ENCODE measurements around the gene TCF7L1. TPM values are rescaled to one million over a fixed set of nuclear protein-coding genes. Genes with fewer than 3 reads are reported as not detected.

The TCF7L1 gene
- total RNA-seq, 1 donor from 2014 or later, result 30.8 TPM

GRCh38 chr2:85326406-85327159, 193.4 kb downstream of the TCF7L1 start:
- DNase-seq (ENCODE audit: low read depth) (no peak), FAIRE-seq (no peak)
- Histone ChIP-seq H3K79me2 (ENCODE audit: insufficient read depth, low read length) (peaks cover 55% of the 10 kb centered on the region), H4K20me1 (ENCODE audit: insufficient read depth, low read length) (peaks cover 55% of the 10 kb centered on the region), H3K27me3 (ENCODE audit: insufficient read depth, low read length) (no peaks in the 10 kb centered on the region), H3K9me3 (ENCODE audit: insufficient read depth, low read depth, low read length) (no peaks in the 10 kb centered on the region), H3K36me3 (ENCODE audit: insufficient read depth, low read length) (peaks cover 26% of the 10 kb centered on the region), H3K4me1 (ENCODE audit: insufficient read depth, low read length) (peaks cover 11% of the 10 kb centered on the region), H3K4me2 (ENCODE audit: low read length) (peak overlapping the region; percentile 89), H2AFZ (ENCODE audit: low read depth, low read length) (no peak overlapping the region), H3K9ac (ENCODE audit: low read length) (peak overlapping the region; percentile 97), H3K27ac (ENCODE audit: low read depth, low read length) (peak overlapping the region; percentile 96), H3K4me3 (ENCODE audit: insufficient read depth, low read depth, low read length) (peak overlapping the region; percentile 75)
- Mint-ChIP-seq H3K27me3 (ENCODE audit: low read depth, unreplicated experiment) (no peaks in the 10 kb centered on the region), H3K9me3 (ENCODE audit: unreplicated experiment) (no peaks in the 10 kb centered on the region), H3K36me3 (ENCODE audit: low read depth, unreplicated experiment) (peaks cover 21% of the 10 kb centered on the region), H3K27ac (ENCODE audit: unreplicated experiment) (peak overlapping the region; percentile 81), H3K4me1 (ENCODE audit: low read depth, unreplicated experiment) (peaks cover 25% of the 10 kb centered on the region), H3K4me3 (ENCODE audit: unreplicated experiment) (peak overlapping the region; percentile 99)
- TF ChIP-seq CTCF (IDR thresholded peaks at IDR 0.05; ENCODE audit: insufficient read depth, low read depth, low read length) (no peak), EZH2 (IDR thresholded peaks at IDR 0.05; ENCODE audit: insufficient read depth, low read length) (no peak)

DNA sequence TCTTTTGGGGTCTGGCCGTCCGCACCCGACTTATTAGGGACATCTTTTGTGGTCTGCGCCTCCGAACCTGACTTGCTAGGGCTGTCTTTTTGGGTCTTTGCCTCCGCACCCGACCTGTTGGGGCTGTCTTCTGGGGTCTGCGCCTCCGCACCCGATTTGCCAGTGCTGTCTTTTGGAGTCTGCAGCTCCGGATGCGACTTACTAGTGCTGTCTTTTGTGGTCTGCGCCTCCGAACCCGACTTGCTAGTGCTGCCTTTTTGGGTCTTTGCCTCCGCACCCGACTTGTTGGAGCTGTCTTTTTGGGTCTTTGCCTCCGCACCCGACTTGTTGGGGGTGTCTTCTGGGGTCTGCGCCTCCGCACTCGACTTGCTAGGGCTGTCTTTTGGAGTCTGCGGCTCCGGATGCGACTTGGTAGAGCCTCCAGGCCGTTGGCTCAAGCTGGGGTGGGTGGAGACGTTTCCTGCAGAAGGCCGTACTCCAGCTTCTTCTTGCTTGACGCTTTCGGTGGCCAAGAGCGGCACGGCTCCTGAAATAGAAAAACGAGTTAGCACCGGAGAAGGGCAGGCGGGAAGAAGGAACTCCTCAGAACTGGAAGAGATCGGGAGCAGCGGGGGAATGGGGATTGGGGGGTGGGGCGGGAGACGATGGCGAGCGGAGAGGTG, 194.1 kb downstream of the TCF7L1 start:
- Mint-ChIP-seq H3K27me3 (ENCODE audit: low read depth, unreplicated experiment) (no peaks in the 10 kb centered on the region), H3K27ac (ENCODE audit: unreplicated experiment) (peak overlapping the region; percentile 99), H3K9me3 (ENCODE audit: unreplicated experiment) (no peaks in the 10 kb centered on the region), H3K36me3 (ENCODE audit: low read depth, unreplicated experiment) (peaks cover 17% of the 10 kb centered on the region), H3K4me3 (ENCODE audit: unreplicated experiment) (peak overlapping the region; percentile 99), H3K4me1 (ENCODE audit: low read depth, unreplicated experiment) (peaks cover 25% of the 10 kb centered on the region)
- H3K4me3 ChIP-seq (ENCODE audit: insufficient read depth, low read depth, low read length), result peak overlapping the region; percentile 75
- FAIRE-seq, result no peak
- peak overlapping the region; percentile 89 for H3K4me2 ChIP-seq (ENCODE audit: low read length)
- TF ChIP-seq CTCF (IDR thresholded peaks at IDR 0.05; ENCODE audit: insufficient read depth, low read depth, low read length) (no peak), EZH2 (IDR thresholded peaks at IDR 0.05; ENCODE audit: insufficient read depth, low read length) (no peak)
- no peaks in the 10 kb centered on the region for H3K9me3 ChIP-seq (ENCODE audit: insufficient read depth, low read depth, low read length)
- peak overlapping the region; percentile 86 for H2AFZ ChIP-seq (ENCODE audit: low read depth, low read length)
- H3K79me2 ChIP-seq (ENCODE audit: insufficient read depth, low read length), result peaks cover 48% of the 10 kb centered on the region
- peak overlapping the region; percentile 96 for H3K27ac ChIP-seq (ENCODE audit: low read depth, low read length)
- peaks cover 19% of the 10 kb centered on the region for H3K36me3 ChIP-seq (ENCODE audit: insufficient read depth, low read length)
- H3K9ac ChIP-seq (ENCODE audit: low read length), result peak overlapping the region; percentile 97
- peaks cover 11% of the 10 kb centered on the region for H3K4me1 ChIP-seq (ENCODE audit: insufficient read depth, low read length)
- no peaks in the 10 kb centered on the region for H3K27me3 ChIP-seq (ENCODE audit: insufficient read depth, low read length)
- H4K20me1 ChIP-seq (ENCODE audit: insufficient read depth, low read length), result peaks cover 48% of the 10 kb centered on the region
- DNase-seq (ENCODE audit: low read depth), result no peak

Data from astrocyte (in vitro differentiated cells and primary cell).